Measurements from ENCODE around the gene ALDH1A3.

Gene ALDH1A3

DNA sequence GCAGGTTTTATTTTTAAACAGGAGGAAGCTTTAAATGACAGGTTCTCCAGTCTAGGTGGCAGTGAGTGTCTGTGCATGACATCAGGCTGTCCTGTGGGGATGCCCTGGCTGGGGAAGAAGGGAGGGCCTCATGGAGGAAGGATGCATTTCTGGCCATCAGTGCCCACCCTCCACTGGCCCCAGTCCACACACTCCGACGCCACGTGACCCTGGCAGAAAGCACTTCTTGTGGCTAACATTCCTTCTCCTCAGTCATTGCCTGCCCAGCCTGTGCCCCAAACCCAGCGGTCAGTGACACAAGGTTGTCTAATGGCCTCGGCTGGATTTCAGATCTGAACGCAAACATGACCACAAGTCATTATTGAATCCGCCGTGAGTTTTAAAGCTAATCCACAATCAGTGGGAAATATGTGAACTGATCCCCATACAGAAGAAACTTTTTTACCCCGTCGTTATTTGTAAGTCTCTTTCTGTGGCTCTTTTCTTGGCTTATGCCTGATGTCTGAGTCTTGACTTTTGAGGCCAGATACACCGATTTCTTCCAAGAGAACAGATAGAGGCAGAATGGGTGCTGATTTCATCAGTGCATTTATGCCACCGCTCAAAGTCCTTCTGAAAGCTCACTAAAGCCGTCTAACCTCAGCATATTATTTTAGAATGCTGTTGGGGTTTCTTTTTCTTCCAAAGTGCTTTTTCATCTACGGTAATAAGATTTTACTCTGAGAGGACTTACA is 22.2 kb downstream of the ALDH1A3 start:
- peaks cover 0 to 4% of the 10 kb centered on the region in 2 donors for H3K9me3 ChIP-seq (ENCODE audit: control insufficient read depth in 1 of 2, low read length in 2 of 2)
- no peak overlapping the region for H3K27ac ChIP-seq (ENCODE audit: low read depth, low read length)
- peak overlapping the region; percentile 55 to 58 for H3K4me3 ChIP-seq (ENCODE audit: low read depth in 1 of 2, low read length in 2 of 2)
- H3K27me3 ChIP-seq (ENCODE audit: control insufficient read depth in 1 of 2, insufficient read depth in 2 of 2, low read length in 2 of 2), result no peaks in the 10 kb centered on the region
- H3K4me1 ChIP-seq (ENCODE audit: control insufficient read depth in 1 of 2, insufficient read depth in 2 of 2, low read length in 2 of 2), result peaks cover 20 to 28% of the 10 kb centered on the region in 2 donors
- peak overlapping the region; percentile 15 to 36 for H3K9ac ChIP-seq (ENCODE audit: low read depth in 1 of 2, low read length in 2 of 2)
- no peaks in the 10 kb centered on the region for H3K36me3 ChIP-seq (ENCODE audit: control insufficient read depth in 1 of 2, insufficient read depth in 2 of 2, low read length in 2 of 2)

DNA sequence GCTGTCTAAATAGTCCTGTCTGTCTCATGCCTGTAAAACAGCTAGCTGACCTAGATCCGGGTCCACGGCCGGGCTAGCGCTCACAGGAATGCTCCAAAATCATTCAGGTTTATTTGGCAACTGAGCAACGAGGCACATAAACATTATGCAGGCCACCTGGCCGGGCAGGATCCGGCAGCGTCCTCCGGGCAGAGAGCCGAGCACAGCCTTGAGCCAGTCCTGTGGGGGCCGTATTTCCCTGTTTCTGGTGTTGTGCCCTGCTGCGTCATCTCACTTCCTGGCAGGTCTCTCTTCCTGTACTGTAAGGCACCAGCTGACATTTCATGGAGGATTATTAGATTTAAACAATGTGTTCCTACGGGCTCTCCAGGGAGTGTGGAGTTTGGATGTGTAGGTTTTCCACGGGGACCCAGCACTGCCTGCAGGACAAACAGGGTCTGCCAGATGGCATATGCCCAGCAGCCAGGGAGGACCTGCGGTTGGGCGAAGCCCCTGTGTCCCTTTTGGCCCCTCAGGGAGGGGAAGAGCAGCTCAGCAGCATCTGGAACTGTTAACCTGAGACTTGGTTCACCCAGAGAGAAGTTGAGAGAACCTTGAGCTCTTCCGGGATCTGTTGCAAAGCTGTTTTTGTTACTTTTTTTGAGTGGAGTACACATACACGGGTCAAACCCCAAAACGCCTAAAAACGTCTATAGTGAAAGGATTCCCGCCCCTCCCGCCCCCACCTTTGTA is 23.0 kb downstream of the ALDH1A3 start:
- Histone ChIP-seq H3K27ac (ENCODE audit: low read depth, low read length) (no peak overlapping the region), H3K4me3 (ENCODE audit: low read depth in 1 of 2, low read length in 2 of 2) (peak overlapping the region; percentile 55 to 58), H3K4me1 (ENCODE audit: control insufficient read depth in 1 of 2, insufficient read depth in 2 of 2, low read length in 2 of 2) (peaks cover 20 to 28% of the 10 kb centered on the region in 2 donors), H3K36me3 (ENCODE audit: control insufficient read depth in 1 of 2, insufficient read depth in 2 of 2, low read length in 2 of 2) (no peaks in the 10 kb centered on the region), H3K9ac (ENCODE audit: low read depth in 1 of 2, low read length in 2 of 2) (peak overlapping the region; percentile 15 to 36), H3K27me3 (ENCODE audit: control insufficient read depth in 1 of 2, insufficient read depth in 2 of 2, low read length in 2 of 2) (no peaks in the 10 kb centered on the region), H3K9me3 (ENCODE audit: control insufficient read depth in 1 of 2, low read length in 2 of 2) (peaks cover 0 to 4% of the 10 kb centered on the region in 2 donors)

DNA sequence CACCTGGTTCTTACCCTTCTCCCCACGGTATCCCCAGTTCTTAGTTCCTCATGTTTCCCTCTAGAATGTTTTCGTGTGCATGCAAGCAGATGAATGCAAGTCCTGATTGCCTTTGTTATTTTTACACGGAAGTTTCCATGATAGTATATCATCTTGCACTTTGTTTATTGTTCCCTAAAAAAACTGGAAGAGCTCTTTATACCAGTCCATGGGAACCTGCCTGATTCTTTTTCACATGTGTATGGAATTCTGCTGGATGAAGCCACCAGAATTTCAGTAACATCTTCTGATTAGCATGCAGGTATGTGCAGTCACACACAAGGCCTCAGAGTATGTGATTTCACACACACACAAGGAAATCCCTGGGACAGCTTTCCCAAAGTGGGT is 23.5 kb downstream of the ALDH1A3 start:
- H3K9ac ChIP-seq (ENCODE audit: low read depth in 1 of 2, low read length in 2 of 2), result no peak overlapping the region
- H3K36me3 ChIP-seq (ENCODE audit: control insufficient read depth in 1 of 2, insufficient read depth in 2 of 2, low read length in 2 of 2), result no peaks in the 10 kb centered on the region
- no peak overlapping the region for H3K27ac ChIP-seq (ENCODE audit: low read depth, low read length)
- H3K4me1 ChIP-seq (ENCODE audit: control insufficient read depth in 1 of 2, insufficient read depth in 2 of 2, low read length in 2 of 2), result peaks cover 20 to 28% of the 10 kb centered on the region in 2 donors
- no peak overlapping the region for H3K4me3 ChIP-seq (ENCODE audit: low read depth in 1 of 2, low read length in 2 of 2)
- H3K27me3 ChIP-seq (ENCODE audit: control insufficient read depth in 1 of 2, insufficient read depth in 2 of 2, low read length in 2 of 2), result no peaks in the 10 kb centered on the region
- H3K9me3 ChIP-seq (ENCODE audit: control insufficient read depth in 1 of 2, low read length in 2 of 2), result peaks cover 0 to 4% of the 10 kb centered on the region in 2 donors

DNA sequence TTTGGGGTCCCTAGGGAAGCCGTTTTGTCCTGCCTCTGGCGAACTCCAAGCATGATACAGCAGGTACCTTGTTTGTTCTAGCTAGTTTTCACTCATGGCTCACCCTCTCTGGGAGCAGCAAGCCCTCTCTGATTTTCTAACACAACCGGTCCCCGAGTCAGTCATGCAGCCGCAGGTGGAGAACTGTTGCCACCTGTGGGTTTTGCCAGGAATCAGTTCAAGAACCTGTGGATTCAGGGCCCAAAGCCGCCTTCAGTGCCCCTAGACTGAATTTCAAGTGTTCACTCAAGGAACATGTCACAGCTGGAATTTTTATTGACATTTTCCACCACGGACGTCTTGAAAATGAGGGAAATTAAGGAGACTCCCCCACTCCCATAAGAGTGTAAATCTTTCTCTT is 26.2 kb downstream of the ALDH1A3 start:
- Histone ChIP-seq H3K27ac (ENCODE audit: low read depth, low read length) (no peak overlapping the region), H3K9ac (ENCODE audit: low read depth in 1 of 2, low read length in 2 of 2) (no peak overlapping the region)

DNA sequence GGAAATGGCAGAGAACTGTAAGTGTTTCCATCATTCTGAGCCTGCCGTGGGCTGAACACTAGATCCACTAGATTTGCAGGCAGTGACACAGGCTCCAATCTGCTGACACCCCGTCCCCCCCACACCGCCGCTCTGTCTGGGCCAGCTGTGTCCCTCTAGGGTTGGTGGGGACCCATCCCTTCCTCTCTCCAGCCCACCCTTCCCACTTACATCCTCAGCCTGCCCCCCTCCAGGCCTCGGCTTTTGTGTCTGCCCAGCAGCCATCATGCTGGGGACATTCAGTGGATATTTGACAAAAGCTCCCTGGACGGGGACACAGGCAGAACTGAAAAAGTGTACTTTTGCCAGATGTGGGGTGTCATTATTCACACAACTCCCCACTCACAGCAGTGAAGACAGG is 28.8 kb downstream of the ALDH1A3 start:
- Histone ChIP-seq H3K27me3 (ENCODE audit: control insufficient read depth in 1 of 2, insufficient read depth in 2 of 2, low read length in 2 of 2) (no peaks in the 10 kb centered on the region), H3K27ac (ENCODE audit: low read depth, low read length) (no peak overlapping the region), H3K9ac (ENCODE audit: low read depth in 1 of 2, low read length in 2 of 2) (no peak overlapping the region), H3K36me3 (ENCODE audit: control insufficient read depth in 1 of 2, insufficient read depth in 2 of 2, low read length in 2 of 2) (peaks cover 0 to 7% of the 10 kb centered on the region in 2 donors), H3K4me1 (ENCODE audit: control insufficient read depth in 1 of 2, insufficient read depth in 2 of 2, low read length in 2 of 2) (no peaks in the 10 kb centered on the region), H3K4me3 (ENCODE audit: low read depth in 1 of 2, low read length in 2 of 2) (no peak overlapping the region), H3K9me3 (ENCODE audit: control insufficient read depth in 1 of 2, low read length in 2 of 2) (peaks cover 0 to 4% of the 10 kb centered on the region in 2 donors)

More for the DNA sequence above, 26.2 kb downstream of the ALDH1A3 start:
- peaks cover 11 to 19% of the 10 kb centered on the region in 2 donors for H3K4me1 ChIP-seq (ENCODE audit: control insufficient read depth in 1 of 2, insufficient read depth in 2 of 2, low read length in 2 of 2)
- H3K36me3 ChIP-seq (ENCODE audit: control insufficient read depth in 1 of 2, insufficient read depth in 2 of 2, low read length in 2 of 2), result peaks cover 0 to 7% of the 10 kb centered on the region in 2 donors
- H3K4me3 ChIP-seq (ENCODE audit: low read depth in 1 of 2, low read length in 2 of 2), result no peak overlapping the region
- no peaks in the 10 kb centered on the region for H3K27me3 ChIP-seq (ENCODE audit: control insufficient read depth in 1 of 2, insufficient read depth in 2 of 2, low read length in 2 of 2)
- H3K9me3 ChIP-seq (ENCODE audit: control insufficient read depth in 1 of 2, low read length in 2 of 2), result peaks cover 0 to 4% of the 10 kb centered on the region in 2 donors

DNA sequence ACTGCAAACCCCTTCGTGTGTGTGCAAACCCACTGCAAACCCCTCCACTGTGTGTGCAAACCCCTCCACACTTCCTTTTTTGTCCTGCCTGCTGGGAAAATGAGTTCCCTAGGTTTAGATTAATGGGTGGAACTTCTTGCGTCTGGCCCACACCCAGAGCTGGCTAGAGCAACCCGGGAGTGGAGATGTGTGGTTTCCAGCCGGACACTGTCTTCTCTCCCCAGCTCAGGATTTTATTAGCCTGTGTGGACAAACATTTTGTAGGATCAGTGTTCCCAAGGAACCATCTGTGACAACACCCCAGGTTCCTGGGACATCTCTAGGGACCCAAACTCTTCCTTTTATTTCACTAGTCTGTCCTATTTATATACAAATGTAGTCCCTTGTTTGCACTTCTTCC is 29.9 kb downstream of the ALDH1A3 start:
- Histone ChIP-seq H3K9ac (ENCODE audit: low read depth in 1 of 2, low read length in 2 of 2) (no peak overlapping the region), H3K9me3 (ENCODE audit: control insufficient read depth in 1 of 2, low read length in 2 of 2) (peaks cover 0 to 3% of the 10 kb centered on the region in 2 donors), H3K27me3 (ENCODE audit: control insufficient read depth in 1 of 2, insufficient read depth in 2 of 2, low read length in 2 of 2) (no peaks in the 10 kb centered on the region), H3K36me3 (ENCODE audit: control insufficient read depth in 1 of 2, insufficient read depth in 2 of 2, low read length in 2 of 2) (peaks cover 0 to 7% of the 10 kb centered on the region in 2 donors), H3K4me3 (ENCODE audit: low read depth in 1 of 2, low read length in 2 of 2) (no peak overlapping the region), H3K27ac (ENCODE audit: low read depth, low read length) (no peak overlapping the region), H3K4me1 (ENCODE audit: control insufficient read depth in 1 of 2, insufficient read depth in 2 of 2, low read length in 2 of 2) (no peaks in the 10 kb centered on the region)

DNA sequence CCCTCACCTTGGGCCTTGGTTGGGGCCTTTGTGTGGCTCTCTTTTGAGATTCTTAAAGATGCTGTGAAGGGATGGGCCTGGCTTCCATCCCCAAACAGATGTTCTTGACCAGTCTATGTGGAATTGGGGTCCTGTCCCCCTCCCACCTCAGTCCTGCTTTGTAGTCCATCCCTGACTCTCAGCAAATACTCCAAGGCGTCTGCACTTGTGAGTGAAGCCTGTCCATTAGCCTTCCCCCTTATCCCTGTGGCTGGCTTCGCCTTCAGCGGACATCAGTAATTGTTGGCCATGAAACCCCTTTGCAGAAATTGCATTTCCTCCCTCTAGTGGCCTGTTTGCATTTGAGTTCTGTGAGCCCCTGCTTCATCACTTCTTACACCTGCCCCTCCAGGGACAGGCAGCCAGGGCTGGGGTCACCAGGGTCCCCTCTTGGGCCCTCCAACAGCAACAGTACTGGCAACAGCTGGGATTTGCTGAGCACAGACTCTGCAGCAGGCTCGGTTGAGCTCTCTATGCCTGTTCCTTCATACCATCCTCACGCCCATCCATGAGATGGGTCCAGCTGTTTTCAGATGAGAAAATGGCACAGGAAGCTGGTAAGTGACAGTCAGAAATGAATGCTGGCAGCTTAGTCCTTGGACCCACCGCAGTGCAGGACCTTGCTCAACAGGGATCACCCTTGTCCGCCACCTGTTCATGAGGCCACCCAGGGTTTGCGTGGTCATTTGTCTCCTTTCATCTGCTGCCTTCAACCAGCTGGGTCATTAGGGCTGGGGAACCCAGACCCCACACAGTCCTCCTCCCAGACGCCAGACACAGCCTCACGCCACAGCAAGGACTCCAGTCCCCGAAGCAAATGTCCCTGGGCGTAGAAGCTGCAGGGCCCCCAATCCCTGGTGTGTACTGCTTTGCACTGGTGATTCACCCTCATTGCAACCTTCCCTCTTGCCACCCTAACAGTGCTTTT is 30.6 kb downstream of the ALDH1A3 start:
- no peak overlapping the region for H3K27ac ChIP-seq (ENCODE audit: low read depth, low read length)

DNA sequence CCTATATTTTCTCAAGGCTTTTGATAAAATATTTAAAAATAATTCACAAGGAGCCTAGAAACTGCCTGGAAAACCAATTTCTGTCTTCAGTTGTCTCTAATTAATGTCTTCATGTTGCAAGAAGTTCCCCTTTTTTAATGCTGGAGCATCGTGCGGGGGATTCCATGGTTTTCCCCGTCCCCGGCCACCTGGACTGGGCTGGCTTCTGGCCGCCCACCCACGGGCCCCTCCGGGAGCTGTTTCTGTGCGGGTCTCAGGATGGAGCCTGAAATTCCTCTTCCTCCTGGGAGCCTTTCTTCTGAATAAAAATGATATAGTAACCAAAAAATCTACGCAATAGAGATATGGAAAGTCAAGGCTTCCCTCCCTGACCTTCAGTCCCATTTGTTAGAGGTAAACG is 31.5 kb downstream of the ALDH1A3 start:
- Histone ChIP-seq H3K27ac (ENCODE audit: low read depth, low read length) (no peak overlapping the region), H3K4me1 (ENCODE audit: control insufficient read depth in 1 of 2, insufficient read depth in 2 of 2, low read length in 2 of 2) (no peaks in the 10 kb centered on the region), H3K4me3 (ENCODE audit: low read depth in 1 of 2, low read length in 2 of 2) (no peak overlapping the region), H3K9ac (ENCODE audit: low read depth in 1 of 2, low read length in 2 of 2) (no peak overlapping the region), H3K36me3 (ENCODE audit: control insufficient read depth in 1 of 2, insufficient read depth in 2 of 2, low read length in 2 of 2) (peaks cover 0 to 16% of the 10 kb centered on the region in 2 donors), H3K27me3 (ENCODE audit: control insufficient read depth in 1 of 2, insufficient read depth in 2 of 2, low read length in 2 of 2) (no peaks in the 10 kb centered on the region), H3K9me3 (ENCODE audit: control insufficient read depth in 1 of 2, low read length in 2 of 2) (no peaks in the 10 kb centered on the region)

More for the DNA sequence above, 30.6 kb downstream of the ALDH1A3 start:
- H3K27me3 ChIP-seq (ENCODE audit: control insufficient read depth in 1 of 2, insufficient read depth in 2 of 2, low read length in 2 of 2), result no peaks in the 10 kb centered on the region
- H3K4me1 ChIP-seq (ENCODE audit: control insufficient read depth in 1 of 2, insufficient read depth in 2 of 2, low read length in 2 of 2), result no peaks in the 10 kb centered on the region
- no peaks in the 10 kb centered on the region for H3K9me3 ChIP-seq (ENCODE audit: control insufficient read depth in 1 of 2, low read length in 2 of 2)
- H3K9ac ChIP-seq (ENCODE audit: low read depth in 1 of 2, low read length in 2 of 2), result no peak overlapping the region
- H3K36me3 ChIP-seq (ENCODE audit: control insufficient read depth in 1 of 2, insufficient read depth in 2 of 2, low read length in 2 of 2), result peaks cover 0 to 10% of the 10 kb centered on the region in 2 donors
- H3K4me3 ChIP-seq (ENCODE audit: low read depth in 1 of 2, low read length in 2 of 2), result no peak overlapping the region

DNA sequence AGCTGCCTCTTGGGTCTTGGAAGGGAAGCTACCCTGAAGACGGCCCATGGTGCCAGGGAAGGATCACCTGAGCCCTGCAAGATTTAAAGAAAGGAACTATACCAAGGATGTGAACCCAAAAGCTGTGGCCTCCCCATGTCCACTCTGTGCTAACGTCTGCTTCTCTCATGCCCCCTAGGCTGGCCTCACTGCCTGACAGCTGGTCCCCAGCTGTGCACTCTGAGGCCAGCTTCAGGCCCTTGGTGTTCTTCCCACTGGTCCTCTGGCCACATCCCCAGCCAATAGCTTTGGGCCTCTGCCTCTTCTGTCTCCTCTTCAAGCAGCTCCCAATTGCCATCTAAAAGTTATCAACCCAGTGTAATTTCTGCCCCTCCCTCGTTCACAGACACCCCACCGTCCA is 34.3 kb downstream of the ALDH1A3 start:
- no peak overlapping the region for H3K4me3 ChIP-seq (ENCODE audit: low read depth in 1 of 2, low read length in 2 of 2)
- no peak overlapping the region for H3K9ac ChIP-seq (ENCODE audit: low read depth in 1 of 2, low read length in 2 of 2)
- H3K9me3 ChIP-seq (ENCODE audit: control insufficient read depth in 1 of 2, low read length in 2 of 2), result no peaks in the 10 kb centered on the region
- H3K27me3 ChIP-seq (ENCODE audit: control insufficient read depth in 1 of 2, insufficient read depth in 2 of 2, low read length in 2 of 2), result no peaks in the 10 kb centered on the region
- peaks cover 0 to 20% of the 10 kb centered on the region in 2 donors for H3K36me3 ChIP-seq (ENCODE audit: control insufficient read depth in 1 of 2, insufficient read depth in 2 of 2, low read length in 2 of 2)
- H3K4me1 ChIP-seq (ENCODE audit: control insufficient read depth in 1 of 2, insufficient read depth in 2 of 2, low read length in 2 of 2), result peaks cover 9 to 14% of the 10 kb centered on the region in 2 donors
- H3K27ac ChIP-seq (ENCODE audit: low read depth, low read length), result no peak overlapping the region

Measured in duodenal mucosa (tissue), 2 donors.